ENCODE measurements around the gene AGXT2.

Gene AGXT2

GRCh38 chr5:35059251-35059650 is 11.5 kb upstream of the AGXT2 start:
- Histone ChIP-seq H3K4me1 (ENCODE audit: low read length) (no peaks in the 10 kb centered on the region), H3K9ac (ENCODE audit: low read length) (no peak overlapping the region), H3K4me3 (ENCODE audit: low read length) (no peak overlapping the region), H3K27me3 (replicated peaks; ENCODE audit: insufficient read depth, low read length) (no peaks in the 10 kb centered on the region), H3K36me3 (replicated peaks; ENCODE audit: insufficient read depth, low read length) (no peaks in the 10 kb centered on the region), H3F3A (ENCODE audit: insufficient read depth, low read length) (no peaks in the 10 kb centered on the region), H3K4me2 (ENCODE audit: low read depth, low read length) (no peak overlapping the region), H2AFZ (ENCODE audit: low read length) (no peak overlapping the region), H3K79me2 (ENCODE audit: low read length) (no peaks in the 10 kb centered on the region), H3K9me2 (replicated peaks; ENCODE audit: insufficient read depth, low read length) (no peaks in the 10 kb centered on the region), H4K20me1 (ENCODE audit: insufficient read depth, low read length) (no peaks in the 10 kb centered on the region), H3K9me3 (replicated peaks; ENCODE audit: insufficient read depth, low read length) (no peaks in the 10 kb centered on the region), H3K27ac (ENCODE audit: low read length) (no peak overlapping the region)
- TF ChIP-seq EZH2phosphoT487 (IDR thresholded peaks at IDR 0.05; ENCODE audit: low read length) (no peak), CTCF (IDR thresholded peaks at IDR 0.05; ENCODE audit: low read length) (no peak), EZH2 (optimal IDR thresholded peaks at IDR 0.05; ENCODE audit: low read depth, low read length) (no peak)
- no peak for DNase-seq

DNA sequence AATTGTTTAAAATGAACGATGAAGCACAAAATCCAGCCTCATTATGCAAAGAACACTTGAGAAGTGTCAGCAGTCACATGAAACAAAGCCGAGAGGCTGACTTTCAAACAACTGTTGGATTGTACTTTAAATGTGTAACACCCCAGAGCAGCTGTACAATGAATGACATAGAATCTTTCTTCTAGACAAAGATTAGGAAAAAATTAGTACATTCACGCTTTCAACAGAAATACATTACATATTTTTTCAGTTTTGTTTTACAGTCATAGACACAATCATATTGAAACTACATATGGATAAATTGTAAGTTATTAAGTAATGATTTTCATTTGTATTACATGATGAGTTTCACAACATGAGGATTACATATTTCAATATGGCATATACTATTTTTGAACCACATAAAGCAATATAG is 10.6 kb upstream of the AGXT2 start:
- Histone ChIP-seq H3K4me2 (ENCODE audit: low read depth, low read length) (no peak overlapping the region), H2AFZ (ENCODE audit: low read length) (no peak overlapping the region), H3K27me3 (replicated peaks; ENCODE audit: insufficient read depth, low read length) (no peaks in the 10 kb centered on the region), H3K9me3 (replicated peaks; ENCODE audit: insufficient read depth, low read length) (no peaks in the 10 kb centered on the region), H3K4me3 (ENCODE audit: low read length) (no peak overlapping the region), H3K36me3 (replicated peaks; ENCODE audit: insufficient read depth, low read length) (no peaks in the 10 kb centered on the region), H3K79me2 (ENCODE audit: low read length) (no peaks in the 10 kb centered on the region), H3K9ac (ENCODE audit: low read length) (no peak overlapping the region), H3F3A (ENCODE audit: insufficient read depth, low read length) (no peaks in the 10 kb centered on the region), H3K4me1 (ENCODE audit: low read length) (no peaks in the 10 kb centered on the region), H4K20me1 (ENCODE audit: insufficient read depth, low read length) (no peaks in the 10 kb centered on the region), H3K9me2 (replicated peaks; ENCODE audit: insufficient read depth, low read length) (no peaks in the 10 kb centered on the region), H3K27ac (ENCODE audit: low read length) (no peak overlapping the region)
- DNase-seq = no peak
- TF ChIP-seq CTCF (IDR thresholded peaks at IDR 0.05; ENCODE audit: low read length) (no peak), EZH2 (optimal IDR thresholded peaks at IDR 0.05; ENCODE audit: low read depth, low read length) (no peak)

- Histone ChIP-seq H3K27me3 (replicated peaks; ENCODE audit: insufficient read depth, low read length) (no peaks in the 10 kb centered on the region), H3K4me1 (ENCODE audit: low read length) (no peaks in the 10 kb centered on the region), H3F3A (ENCODE audit: insufficient read depth, low read length) (no peaks in the 10 kb centered on the region), H4K20me1 (ENCODE audit: insufficient read depth, low read length) (no peaks in the 10 kb centered on the region), H3K4me2 (ENCODE audit: low read depth, low read length) (no peak overlapping the region), H3K9ac (ENCODE audit: low read length) (no peak overlapping the region), H3K27ac (ENCODE audit: low read length) (no peak overlapping the region), H3K9me3 (replicated peaks; ENCODE audit: insufficient read depth, low read length) (no peaks in the 10 kb centered on the region), H3K79me2 (ENCODE audit: low read length) (no peaks in the 10 kb centered on the region), H3K36me3 (replicated peaks; ENCODE audit: insufficient read depth, low read length) (no peaks in the 10 kb centered on the region), H3K4me3 (ENCODE audit: low read length) (no peak overlapping the region), H3K9me2 (replicated peaks; ENCODE audit: insufficient read depth, low read length) (no peaks in the 10 kb centered on the region), H2AFZ (ENCODE audit: low read length) (no peak overlapping the region)
- TF ChIP-seq EZH2 (optimal IDR thresholded peaks at IDR 0.05; ENCODE audit: low read depth, low read length) (no peak), CTCF (IDR thresholded peaks at IDR 0.05; ENCODE audit: low read length) (no peak), EZH2phosphoT487 (IDR thresholded peaks at IDR 0.05; ENCODE audit: low read length) (no peak)
- no peak for DNase-seq
Observed at GRCh38 chr5:35056686-35057085, 8.9 kb upstream of the AGXT2 start.

All from MM.1S (cell line).